DMS 273 treated with DMSO at 0.1 percent for 48 hours (cell line): ENCODE measurements around the gene ZNF506.
"Not testable (repeated sequence)": the region's sequence is repeated elsewhere in the genome, so short reads cannot be mapped to it uniquely, and the experiment has no call there.

ENCODE experiments used
- DNase-seq: peaks from one replicate; lab custom pipeline; 2025; lab: John Stamatoyannopoulos, UW

ZNF506 gene

DNA sequence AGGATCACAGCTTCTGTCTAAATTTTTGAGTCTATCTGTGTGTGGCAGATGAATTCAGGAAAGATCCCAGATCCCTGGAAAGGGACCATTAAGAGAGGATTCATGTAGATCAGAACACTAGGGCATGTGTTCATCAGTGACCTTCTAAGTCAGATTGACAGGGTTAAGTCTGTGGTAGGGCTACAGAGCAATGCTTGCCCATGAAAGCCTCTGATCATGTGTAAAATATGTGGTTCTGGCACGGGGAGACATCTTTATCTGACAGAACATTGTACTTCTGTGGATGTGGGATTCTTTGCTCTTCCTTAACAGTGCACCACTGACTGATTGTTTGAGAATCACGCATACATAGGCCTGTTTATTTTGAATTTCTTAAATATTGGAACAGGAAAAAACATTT, 42.9 kb downstream of the ZNF506 start:
- no peak for DNase-seq

DNA sequence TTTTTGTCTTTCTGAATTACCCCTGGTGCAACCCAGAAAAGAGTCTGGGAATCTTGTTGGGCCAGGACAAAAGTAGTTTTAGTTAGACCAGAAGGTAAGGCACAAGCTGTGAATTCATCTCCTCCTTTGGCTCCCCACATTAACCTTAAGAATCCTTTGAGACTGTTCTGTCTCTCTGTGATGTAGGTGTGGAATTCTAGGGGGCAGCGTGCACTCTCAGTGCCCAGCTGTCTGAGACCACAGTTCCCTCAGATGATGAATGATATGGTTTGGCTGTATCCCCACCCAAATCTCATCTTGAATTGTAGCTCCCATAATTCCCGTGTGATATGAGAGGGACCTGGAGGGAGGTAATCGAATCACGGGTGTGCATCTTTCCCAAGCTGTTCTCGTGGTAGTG, 43.9 kb downstream of the ZNF506 start:
- DNase-seq = no peak

DNA sequence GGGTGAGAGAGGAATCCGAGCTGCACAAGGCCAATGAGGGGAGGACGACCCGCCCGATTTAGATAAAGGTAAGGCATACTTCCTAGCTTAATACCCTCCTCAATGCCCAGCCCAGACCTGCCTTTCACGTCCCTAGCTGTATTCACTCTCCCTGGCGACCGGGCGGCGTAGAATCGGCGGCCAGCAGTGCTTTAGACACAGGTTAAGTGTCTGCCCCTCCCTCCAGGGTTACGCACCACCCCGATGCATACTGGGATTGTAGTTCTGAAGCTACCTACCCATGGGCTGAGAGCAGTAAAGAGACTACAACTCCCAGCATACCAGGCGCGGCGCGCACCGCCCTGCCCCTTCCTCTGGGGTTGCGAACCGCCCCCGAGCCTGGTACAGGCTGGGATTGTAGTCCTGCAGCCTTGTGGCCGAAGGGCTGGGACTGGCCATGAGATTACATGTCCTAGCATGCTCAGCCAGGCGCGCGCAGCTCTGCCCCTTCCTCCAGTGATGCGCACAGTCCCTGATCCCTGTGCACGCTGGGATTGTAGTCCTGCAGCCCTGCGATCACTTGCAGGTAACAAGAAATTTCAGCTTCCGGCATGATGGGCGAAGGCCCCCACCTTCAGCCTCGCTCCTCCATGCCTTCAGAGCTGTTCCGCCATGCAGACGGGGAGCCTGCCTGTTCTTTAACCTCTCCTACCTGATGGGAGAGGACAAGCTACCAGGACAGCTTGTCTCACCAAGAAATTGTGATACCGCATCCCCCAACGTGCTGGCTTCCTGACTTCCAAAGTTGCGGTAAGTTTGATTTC, 45.1 kb downstream of the ZNF506 start:
- peak; percentile 96 for DNase-seq

DNA sequence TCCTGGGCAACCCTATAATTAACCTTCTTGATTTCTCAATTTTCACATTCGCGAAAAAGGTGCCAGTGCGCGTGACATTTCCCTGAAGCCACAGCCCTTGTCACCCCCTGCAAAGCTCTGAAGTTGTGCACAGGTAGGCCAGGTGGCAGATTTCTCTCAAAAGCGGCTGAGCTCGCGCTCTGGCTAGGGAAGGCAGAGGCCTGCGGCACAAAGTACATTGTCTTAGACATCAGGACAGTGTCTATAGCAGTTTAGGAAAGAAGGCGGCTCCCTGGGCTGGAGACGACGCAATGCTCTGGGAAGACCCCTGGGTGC, 45.7 kb downstream of the ZNF506 start:
- DNase-seq = no peak

DNA sequence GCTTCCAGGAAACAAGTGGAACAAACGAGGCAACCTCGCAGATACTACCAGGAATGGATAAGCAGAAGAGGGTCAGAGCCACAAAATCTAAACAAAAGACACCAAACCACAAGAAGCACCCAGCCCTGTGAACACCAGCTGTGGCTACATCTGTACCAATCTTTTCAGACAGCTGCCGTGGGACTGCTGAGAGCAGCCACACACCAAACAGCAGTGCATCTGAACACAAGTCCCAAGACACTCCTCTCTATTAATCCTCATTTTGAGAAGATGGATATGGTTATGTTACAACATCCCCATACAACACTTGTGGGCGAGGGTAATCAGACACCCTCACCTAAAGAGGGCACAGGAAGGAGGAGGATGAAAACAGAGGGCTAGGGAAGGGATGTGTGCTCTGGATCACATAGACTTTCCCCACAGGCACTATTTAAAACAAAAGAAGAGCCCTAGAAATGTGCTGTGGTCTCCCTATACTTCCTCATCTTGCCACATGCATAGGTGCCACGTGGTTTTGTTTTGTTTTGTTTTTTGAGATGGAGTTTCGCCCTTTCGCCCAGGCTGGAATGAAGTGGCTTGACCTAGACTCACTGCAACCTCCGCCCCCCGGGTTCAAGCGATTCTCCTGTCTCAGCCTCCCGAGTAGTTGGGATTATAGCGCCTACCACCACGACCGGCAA, 47.1 kb downstream of the ZNF506 start:
- no peak for DNase-seq

DNA sequence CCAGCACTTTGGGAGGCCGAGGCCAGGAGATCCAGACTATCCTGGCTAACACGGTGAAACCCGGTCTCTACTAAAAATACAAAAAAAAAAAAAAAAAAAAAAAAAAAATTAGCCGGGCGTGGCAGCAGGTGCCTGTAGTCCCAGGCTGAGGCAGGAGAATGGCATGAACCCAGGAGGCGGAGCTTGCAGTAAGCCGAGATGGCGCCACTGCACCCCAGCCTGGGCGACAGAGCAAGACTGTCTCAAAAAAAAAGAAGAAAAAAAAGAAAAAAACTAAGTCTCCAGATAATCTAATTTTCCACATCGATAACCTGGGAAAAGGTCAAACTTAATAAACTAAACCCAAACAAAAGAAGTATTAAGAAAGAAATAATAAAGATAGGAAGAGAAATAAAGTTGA, 49.6 kb downstream of the ZNF506 start:
- DNase-seq = not testable (repeated sequence)

DNA sequence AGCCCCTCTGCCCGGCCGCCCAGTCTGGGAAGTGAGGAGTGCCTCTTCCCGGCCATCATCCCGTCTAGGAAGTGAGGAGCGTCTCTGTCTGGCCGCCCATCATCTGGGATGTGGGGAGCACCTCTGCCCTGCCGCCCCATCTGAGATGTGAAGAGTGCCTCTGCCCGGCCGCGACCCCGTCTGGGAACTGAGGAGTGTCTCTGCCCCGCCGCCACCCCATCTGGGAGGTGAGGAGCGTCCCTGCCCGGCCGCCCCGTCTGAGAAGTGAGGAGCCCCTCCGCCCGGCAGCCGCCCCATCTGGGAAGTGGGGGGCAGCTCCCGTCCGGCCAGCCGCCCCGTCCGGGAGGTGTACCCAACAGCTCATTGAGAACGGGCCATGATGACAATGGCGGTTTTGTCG, 51.6 kb downstream of the ZNF506 start:
- DNase-seq = not testable (repeated sequence)

DNA sequence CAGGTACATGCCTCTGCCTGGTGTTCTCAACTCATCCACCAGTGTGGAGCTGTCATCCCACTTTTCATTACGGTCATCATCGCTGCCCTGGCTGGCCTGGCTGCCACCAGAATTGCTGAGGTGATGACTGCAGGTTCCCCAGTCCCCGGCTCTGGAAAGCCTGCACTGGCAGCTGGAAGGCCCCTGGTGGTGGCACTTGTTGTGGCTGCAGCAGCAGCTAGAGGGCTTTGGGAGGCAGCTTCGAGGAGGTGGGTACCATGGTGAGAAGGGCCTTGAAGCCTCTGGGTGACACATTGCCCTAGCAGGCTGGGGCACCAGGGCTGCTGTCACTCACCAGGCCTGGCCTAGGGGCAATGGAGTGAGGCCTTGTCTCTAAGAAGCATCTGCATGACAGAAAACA, 63.4 kb downstream of the ZNF506 start:
- DNase-seq = no peak

DNA sequence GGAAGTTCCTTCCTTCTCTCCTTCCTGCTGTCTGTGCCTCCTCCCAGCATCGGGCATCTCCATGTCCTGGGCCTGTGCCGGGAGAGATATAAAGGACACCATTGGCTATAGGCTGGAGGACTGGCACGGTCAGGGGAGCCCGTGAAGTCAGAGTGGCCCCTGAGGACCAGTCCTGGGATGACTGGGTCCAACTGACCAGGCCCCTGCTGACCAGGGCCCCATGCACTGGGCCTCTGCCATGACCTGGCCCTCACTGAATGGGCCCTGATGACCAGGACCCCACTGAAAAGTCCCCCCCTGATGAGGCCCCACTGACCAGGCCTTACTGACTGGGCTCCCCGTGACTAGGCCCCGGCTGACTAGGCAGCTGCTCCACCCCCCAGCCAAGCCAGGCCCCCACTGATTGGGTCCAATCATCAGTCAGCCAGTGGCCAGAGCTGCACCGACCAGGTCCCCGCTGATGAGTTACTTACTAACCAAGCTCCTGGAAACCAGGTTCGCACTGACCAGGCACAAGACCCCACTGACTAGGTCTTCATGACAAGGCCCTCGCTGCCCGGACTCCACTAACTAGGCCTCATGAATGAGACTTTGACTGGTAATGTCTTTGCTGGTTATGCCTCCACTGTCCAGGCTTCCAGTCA, 68.7 kb downstream of the ZNF506 start:
- no peak for DNase-seq

DNA sequence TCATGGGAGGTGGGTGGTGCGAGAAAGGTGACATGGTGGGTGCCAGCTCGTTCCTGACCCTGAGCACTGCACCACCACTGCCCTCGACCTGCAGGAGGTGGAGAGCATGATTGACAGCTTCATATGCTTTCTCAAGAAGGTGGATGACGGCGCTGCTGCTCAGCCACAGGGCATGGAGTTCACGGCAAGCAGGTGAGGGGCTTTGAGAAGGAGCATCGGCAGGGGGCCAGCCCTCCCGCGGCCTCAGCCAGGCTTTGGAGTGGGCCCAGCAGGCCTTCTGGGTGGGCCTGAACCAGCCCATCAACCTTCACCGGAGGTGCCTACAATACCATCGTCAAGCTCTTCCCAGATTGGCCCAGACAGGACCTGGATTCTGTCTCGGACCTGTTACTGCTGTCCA, 69.7 kb downstream of the ZNF506 start:
- no peak for DNase-seq

DNA sequence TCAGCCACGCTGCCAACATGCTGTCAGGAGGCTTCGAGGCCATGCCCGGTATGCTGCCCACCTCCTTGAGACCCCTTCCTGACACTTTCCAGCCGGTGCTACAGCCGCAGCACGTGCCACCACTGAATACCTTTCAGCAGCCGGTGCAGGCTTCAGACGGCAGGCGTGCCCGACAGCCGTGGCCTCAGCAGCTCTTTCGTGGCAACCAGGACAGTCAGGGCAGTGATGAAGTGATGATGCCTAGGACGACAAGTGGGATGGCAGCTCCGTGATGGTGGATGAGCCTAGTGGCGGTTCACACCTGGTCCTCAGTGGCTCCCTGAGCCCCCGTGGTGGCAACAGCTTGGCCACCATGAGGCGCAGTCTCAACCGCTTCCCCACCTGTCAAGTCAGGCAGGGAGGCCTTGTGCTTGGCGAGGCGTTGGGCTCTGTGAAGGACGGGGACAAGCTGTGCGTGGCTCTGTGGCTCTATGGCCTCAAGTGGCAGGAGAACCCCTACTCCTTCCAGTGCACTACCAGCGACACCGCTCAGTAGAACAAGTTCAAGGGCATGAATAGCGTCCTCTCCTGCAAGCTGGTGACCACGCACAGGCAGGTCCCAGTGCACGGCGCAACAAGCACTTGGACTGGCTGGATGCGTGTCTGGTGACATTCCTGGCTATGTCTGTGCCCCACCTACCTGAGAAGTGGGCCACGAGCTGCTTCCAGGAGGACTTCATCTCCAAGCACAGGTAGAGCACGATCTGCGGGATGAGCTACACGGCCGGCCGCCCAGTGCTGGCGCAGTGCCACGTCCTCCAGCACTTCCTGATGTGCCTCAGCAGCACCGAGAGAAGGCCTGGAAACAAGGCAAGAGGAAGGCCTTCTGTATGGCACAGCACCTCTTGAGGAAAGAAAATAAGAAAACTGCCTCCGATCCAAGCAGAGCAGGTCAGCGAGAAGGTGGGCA, 70.4 kb downstream of the ZNF506 start:
- DNase-seq = no peak

DNA sequence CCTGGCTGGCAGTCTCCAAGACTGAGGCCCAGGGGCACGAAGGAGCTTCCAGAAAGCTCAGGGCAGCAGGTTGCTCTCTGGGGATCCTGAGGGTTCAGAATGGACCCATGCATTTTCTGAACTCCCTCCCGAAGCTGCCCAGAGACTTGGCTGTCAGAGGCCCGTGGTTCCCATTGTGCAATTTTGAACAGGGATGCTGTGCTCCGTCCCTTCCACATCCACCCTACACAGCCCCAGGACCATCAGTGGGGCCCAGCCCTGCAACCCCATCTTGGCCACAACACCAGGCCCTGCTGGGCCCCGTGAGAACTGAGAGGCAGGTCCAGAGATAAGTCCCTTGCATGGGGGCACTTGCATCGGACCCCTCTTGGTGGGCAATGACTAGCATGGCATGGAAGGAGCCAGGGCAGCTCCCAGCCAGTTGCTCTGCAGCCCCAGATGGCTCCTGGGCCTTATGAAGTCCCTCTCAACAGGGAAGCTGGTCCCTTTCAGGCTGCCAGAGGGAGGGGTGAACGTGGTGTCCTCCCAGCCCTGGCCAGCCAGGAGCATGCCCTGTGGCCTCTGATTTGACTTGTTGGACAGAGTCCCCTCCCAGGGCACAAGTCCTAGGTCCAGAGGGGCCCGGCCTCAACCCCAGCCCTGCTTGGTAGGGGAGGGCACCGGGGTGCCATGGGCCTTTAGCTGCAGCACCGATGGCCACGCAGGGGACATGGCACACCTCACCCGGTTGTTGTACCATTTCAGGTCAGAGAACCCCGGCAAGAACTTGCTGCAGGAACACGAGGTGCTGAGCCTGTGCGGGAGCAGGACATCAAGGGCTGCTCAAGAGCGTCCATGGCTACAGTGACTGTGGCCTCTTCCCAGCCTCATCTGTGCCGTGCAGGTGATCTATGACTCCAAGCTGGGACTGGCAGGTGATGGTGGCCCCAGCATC, 71.4 kb downstream of the ZNF506 start:
- DNase-seq = no peak

DNA sequence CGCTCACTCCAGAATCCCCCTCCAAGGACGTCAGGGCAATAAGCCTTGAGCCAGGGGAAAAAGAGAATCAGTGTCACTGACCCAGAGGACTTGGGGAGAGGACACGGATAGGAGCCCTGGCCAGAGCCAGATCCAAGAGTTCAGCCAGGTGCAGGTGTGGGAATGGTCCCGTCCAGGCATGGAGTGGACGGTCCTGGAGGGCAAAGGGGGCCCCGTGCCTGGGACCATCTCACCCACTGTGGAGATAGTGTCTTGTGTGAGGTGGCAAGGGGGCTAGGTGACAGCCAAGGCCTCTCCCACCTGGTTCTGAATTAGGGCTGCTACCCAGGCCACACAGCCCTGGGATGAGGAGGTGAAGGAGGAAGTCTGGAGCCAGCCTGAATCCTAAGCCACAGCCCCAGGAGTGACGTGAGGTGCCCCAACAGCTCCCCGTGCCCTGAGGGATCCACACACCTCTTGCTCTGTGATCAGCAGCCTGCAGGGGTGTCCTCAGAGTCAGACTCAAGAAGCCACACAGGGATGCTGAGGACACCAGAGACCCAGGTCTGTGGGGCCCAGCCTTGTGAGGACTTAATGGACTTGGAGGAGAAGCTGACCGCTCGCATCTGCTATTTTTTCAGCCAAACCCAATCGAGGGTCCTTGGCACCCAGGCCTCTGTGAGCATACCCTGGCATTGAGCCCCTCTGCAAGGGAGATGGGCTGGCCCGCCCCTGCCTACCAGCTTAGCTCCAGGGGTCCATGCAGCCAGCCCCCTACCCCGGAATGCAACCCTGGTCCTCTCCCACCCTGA, 72.2 kb downstream of the ZNF506 start:
- DNase-seq = no peak

DNA sequence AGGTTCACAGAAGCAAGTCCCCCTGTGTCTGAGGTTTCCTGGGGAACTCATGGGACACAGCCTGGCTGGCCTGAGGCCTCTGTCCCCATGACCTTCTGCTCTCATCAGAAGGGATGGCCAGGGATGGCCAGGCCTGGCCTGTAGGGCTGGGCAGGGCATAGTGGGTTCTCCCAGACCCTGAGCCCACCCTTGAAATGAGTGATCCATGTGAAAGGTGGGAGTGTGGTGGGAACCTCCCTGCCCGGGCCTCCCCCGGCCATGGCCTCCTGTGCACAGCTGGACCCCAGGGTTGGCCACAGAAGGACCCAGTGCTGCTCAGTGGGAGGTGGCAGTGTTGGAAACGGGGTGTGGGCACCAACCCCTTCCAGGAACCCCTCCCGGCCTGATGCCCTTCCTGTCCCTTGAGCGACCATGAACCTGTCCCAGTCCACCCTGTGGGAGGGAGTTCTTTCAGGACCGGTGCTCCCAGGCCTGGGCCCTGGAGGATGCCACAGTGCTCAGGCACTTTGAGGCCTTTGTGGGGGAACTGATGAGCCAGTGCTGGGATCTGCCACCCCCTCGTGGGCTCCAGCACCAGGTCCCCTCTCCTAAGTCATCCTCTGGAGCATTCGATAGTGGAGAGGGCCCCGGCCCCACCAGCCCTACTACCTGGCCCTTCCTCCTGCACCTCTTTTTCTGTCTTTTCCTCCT, 73.2 kb downstream of the ZNF506 start:
- no peak for DNase-seq

DNA sequence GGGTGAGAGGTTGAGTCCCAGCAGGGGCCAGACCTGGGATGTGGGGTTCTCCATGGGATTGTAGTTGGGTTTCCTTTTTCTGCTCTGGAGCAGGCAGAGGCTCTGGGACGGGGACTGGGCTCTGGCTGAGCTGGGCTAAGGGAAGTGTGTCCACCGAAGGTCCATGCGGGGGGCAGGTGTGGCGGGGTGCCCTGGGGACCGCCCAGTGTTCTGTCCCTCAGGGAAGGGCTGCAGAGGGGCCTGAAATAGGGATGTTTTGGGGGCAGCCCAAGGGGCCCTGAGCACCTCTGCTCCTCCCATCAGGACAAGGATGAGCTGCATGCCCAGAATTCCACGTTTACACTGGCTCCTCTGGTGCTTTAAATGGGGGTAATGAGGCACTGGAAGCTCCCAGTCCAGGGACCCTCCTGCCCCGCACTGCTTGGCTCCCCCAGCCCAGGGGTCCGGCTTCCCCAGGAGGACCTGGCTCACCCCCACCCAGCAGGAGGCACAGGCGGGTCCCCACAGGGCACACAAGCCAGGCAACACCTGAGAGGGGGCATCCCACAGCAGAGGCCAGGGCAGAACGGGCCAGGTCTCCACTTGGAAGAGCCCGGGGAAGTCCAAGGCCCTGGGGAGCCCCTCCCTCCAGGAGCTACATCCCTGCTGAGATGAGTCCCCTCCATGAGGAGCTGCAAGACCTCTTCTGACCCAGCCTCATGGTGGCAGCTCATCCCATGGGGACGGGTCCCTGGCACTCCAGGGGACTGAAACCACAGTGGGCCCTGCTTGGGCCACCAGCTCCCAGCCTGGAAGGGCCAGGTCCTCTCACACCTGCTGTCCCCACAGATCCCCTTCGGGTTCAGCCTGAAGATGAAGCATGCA, 74.0 kb downstream of the ZNF506 start:
- DNase-seq = no peak

DNA sequence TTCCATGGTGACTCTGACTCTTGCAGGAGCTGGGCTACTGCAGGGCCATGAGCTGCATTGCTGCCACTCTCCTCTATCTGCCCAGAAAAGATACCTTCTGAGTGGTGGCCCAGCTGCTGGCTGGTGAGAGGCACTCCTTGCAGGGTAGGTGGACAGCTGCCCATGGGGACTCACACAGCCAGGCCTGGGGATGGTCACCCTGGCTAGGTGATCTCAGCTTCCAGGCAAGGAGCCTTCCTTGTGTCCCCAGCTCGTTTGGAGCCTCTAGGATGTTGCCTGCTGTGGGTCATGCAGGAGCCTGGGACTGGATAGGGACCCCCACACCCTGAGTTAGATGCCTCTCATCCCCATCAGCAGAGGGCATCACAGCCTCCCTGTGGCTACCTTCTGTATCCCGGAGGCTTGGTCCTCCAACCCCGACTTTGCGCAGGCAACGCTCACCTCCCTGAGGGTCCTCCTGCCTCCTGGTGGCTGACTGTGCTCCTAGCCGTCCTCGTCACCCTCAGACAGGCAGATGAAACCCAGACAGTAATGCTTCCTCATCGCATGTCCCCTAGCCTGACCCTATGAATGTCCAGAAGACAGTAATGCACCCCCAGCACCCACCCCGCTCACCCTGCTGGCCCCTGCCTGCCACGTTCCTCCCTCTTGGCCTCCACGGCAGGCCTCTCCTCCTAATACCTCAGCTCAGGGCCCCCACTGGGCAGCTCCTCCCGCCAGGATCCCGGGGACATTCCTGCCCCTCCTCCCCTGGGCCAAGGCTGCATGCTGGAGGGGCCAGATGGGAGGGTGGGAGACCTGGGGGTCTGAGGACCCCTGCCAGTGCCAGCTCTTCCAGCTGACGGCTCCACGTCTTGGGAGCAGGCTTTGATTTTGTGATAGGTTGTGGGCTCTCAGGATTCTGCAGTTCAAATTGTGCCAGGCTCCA, 75.0 kb downstream of the ZNF506 start:
- DNase-seq = no peak

DNA sequence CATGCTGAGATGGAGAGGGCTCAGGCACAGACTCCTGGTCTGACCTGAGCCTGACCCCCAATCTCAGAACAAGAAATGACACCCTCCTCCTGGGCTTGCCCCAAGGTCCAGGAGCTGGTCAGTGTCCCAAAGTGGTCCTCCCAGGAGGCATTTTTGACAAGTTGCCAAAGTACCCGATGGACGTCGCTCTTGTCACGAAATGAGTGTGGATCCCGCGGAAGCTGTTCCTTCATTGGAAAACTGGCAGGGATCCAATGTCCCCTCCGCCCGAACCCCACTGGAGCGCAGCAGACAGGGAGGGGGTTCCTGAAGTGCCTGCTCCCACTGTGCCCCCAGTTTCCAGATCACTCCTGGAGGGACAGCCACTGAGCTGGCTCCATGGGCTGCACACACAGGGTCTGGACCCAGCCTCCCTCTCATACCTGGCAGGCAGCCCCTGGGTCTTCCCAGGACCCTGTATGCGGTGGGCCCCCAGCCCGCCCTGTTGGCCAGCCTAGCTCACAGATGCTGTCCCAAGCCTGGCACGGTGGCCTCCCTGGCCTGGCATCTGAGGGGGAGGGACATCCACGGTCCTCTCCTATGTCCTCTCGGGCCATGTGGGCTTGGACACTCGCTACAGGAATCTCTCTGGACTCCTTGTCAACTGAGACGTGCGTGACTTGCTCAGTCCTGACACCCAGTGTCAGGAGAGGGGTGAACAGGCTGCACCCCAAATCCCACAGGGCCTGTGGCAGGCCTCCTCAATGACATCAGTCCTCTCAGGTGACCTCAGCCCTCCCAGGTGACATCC, 75.9 kb downstream of the ZNF506 start:
- DNase-seq = no peak
